ENCODE measurements around the gene RTL5. TPM values are rescaled to one million over a fixed set of nuclear protein-coding genes. Genes with fewer than 3 reads are reported as not detected.

RTL5 gene
- total and polyA plus RNA-seq, 9 donors, result 3.6 to 17.6 (median 14.4) TPM

- 56 to 71% (median 62%) methylated on average over 2 of the region's 2 CpGs for WGBS, 3 donors
- intact Hi-C loops (cut with DNase I), result no loop called here
- no peaks in the 10 kb centered on the region for H3K4me1 ChIP-seq (ENCODE audit: insufficient read depth)
- H3K36me3 ChIP-seq, result no peaks in the 10 kb centered on the region
- DNase-seq, result no peak
- H3K27me3 ChIP-seq, result no peaks in the 10 kb centered on the region
- no peaks in the 10 kb centered on the region for H3K9me3 ChIP-seq
- H3K27ac ChIP-seq, result no peak overlapping the region
- TF ChIP-seq POLR2A (IDR thresholded peaks at IDR 0.05) (no peak), CTCF (IDR thresholded peaks at IDR 0.05) (no peak), EP300 (IDR thresholded peaks at IDR 0.05) (no peak)
- no peak overlapping the region for H3K4me3 ChIP-seq
These were observed 14.8 kb upstream of the RTL5 start for GRCh38 chrX:72146527-72146926.

- no peak for DNase-seq
- 25 to 32% (median 29%) methylated on average over 2 of the region's 2 CpGs for WGBS, 3 donors
- Histone ChIP-seq H3K4me3 (no peak overlapping the region), H3K36me3 (no peaks in the 10 kb centered on the region), H3K27ac (no peak overlapping the region), H3K4me1 (ENCODE audit: insufficient read depth) (no peaks in the 10 kb centered on the region), H3K27me3 (no peaks in the 10 kb centered on the region), H3K9me3 (no peaks in the 10 kb centered on the region)
- TF ChIP-seq POLR2A (IDR thresholded peaks at IDR 0.05) (no peak), CTCF (IDR thresholded peaks at IDR 0.05) (no peak), EP300 (IDR thresholded peaks at IDR 0.05) (no peak)
- intact Hi-C loops (cut with DNase I), result no loop called here
These were observed 13.5 kb upstream of the RTL5 start for GRCh38 chrX:72145181-72145580.

- H3K36me3 ChIP-seq, result no peaks in the 10 kb centered on the region
- TF ChIP-seq POLR2A (IDR thresholded peaks at IDR 0.05), result no peak
- no peak for TF ChIP-seq CTCF (IDR thresholded peaks at IDR 0.05)
- TF ChIP-seq EP300 (IDR thresholded peaks at IDR 0.05), result no peak
- intact Hi-C loops (cut with DNase I), result no loop called here
- no peaks in the 10 kb centered on the region for H3K27me3 ChIP-seq
- 61 to 63% (median 61%) methylated on average over 2 of the region's 2 CpGs for WGBS, 3 donors
- H3K4me3 ChIP-seq, result no peak overlapping the region
- H3K4me1 ChIP-seq (ENCODE audit: insufficient read depth), result no peaks in the 10 kb centered on the region
- DNase-seq, result no peak
- no peak overlapping the region for H3K27ac ChIP-seq
- no peaks in the 10 kb centered on the region for H3K9me3 ChIP-seq
These were observed 11.8 kb upstream of the RTL5 start for GRCh38 chrX:72143609-72143907.

GRCh38 chrX:72142794-72143608 lies 11.3 kb upstream of the RTL5 start:
- TF ChIP-seq CTCF (IDR thresholded peaks at IDR 0.05), result no peak
- intact Hi-C loops (cut with DNase I), result no loop called here
- 61 to 71% (median 62%) methylated on average over 11 of the region's 11 CpGs for WGBS, 3 donors

More at GRCh38 chrX:72142794-72143608, 11.3 kb upstream of the RTL5 start:
- Histone ChIP-seq H3K27ac (no peak overlapping the region), H3K4me3 (no peak overlapping the region), H3K4me1 (ENCODE audit: insufficient read depth) (no peaks in the 10 kb centered on the region), H3K27me3 (no peaks in the 10 kb centered on the region), H3K36me3 (no peaks in the 10 kb centered on the region), H3K9me3 (no peaks in the 10 kb centered on the region)
- no peak for DNase-seq
